Measurements from ENCODE around the gene CAP1.
"Not testable (repeated sequence)": the region's sequence is repeated elsewhere in the genome, so short reads cannot be mapped to it uniquely, and the experiment has no call there.

Gene CAP1

DNA sequence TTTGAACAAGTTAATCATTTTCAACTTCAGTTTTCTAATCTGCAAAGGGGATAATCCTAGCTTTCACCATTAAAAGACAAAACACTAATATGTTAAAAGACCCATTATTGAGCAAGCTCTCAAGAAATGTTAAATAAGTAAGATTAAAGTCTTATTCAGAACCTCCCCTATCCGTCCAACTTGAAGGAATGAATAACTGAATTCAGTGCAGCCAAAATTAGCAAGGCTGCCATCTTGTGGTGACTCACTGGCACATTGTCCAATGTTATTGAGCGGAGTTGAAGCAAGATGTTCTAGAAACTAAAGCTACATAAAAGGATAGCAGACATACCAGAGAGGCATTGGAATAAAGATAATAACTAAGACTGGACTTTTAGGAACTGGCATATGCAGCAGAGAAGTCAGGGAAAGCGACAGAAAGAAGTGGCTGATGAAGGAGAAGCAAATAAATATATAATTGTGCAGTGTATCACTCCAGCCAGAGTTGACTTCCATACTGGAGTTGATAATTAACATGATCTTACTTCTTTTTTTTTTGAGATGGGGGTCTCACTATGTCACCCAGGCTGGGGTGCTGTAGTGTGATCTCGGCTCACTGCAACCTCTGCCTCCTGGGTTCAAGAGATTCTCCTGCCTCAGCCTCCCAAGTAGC lies 8.2 kb upstream of the CAP1 start:
- DNase-seq: peak; percentile 54

- DNase-seq: no peak
Observed at GRCh38 chr1:40034869-40035268, 5.7 kb upstream of the CAP1 start.

GRCh38 chr1:40036574-40036973 lies 4.0 kb upstream of the CAP1 start:
- DNase-seq: no peak

DNA sequence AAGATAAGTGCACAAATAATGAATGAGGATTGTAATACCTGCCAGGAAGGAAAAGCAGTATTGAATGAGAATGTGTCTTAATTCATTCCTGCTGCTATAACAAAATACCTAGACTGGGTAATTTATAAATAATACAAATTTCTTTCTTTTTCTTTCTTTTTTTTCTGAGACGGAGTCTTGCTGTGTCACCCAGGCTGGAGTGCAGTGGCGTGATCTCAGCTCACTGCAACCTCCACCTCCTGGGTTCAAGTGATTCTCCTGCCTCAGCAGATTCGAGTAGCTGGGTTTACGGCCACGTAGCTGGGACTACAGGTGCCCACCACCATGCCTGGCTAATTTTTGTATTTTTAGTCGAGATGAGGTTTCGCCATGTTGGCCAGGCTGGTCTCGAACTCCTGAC lies 3.3 kb upstream of the CAP1 start:
- DNase-seq: not testable (repeated sequence)

- no peak for DNase-seq
Observed at GRCh38 chr1:40038697-40039096, 1.8 kb upstream of the CAP1 start.

DNA sequence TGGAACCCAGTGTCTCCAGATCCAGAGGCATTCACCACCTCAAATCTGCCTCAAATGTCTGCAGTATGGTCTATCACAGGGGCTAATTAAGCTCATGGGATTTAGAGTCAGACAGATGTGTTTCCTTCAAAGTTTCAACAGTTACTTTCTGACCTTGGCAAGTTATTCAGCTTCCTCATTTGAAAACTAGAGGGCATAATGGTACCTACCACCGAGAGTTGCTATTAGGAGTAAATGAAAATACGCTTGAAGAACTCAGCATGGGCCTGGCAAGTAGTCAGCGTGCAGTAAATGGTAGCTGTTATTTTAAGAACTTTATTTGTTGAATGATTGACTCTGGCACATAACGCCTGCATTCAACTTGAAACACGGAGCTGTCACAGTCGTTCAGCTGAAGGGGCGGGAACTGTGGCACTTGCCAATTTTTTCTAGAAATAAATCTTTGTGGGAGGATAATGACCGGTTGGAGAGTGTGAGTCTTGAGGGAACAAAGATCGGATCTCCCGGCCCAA lies 1.2 kb upstream of the CAP1 start:
- no peak for DNase-seq

DNA sequence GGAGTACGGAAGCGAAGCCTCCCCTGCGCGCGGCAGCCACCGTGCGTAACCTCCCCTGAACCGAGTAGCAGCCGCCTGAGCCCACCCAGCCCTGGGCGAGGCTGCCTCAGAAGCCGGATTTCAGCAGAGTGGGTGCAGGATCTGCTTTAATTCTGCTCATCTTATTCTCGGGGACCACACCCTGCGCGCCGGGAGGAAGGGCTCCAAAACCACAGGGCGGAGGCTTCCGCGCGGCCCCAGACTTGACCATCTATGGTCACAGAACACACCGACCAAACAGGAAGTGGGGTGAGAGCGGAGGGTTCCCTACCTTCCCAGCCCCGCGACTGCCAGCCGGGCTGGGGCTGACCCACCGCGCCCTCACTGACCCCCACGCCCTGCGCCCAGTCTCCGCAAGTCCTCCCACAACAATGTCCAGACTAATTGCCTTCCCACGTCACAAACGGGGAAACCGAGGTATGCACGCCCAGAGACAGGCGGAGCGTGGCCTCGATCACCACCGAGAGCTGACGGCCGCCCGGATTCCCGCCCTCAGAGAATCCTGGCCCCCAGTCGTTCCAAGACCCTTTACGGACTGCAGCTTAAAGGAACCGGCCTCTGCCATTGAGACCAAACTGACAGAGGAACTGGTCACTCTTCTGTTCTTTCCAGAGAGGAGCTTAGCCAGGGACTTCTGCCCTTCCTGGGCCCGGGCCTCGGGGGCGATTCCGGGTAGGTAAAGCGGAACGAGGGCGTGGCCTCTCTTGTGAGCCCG lies 595 bp upstream of the CAP1 start:
- DNase-seq: peak; percentile 88

DNA sequence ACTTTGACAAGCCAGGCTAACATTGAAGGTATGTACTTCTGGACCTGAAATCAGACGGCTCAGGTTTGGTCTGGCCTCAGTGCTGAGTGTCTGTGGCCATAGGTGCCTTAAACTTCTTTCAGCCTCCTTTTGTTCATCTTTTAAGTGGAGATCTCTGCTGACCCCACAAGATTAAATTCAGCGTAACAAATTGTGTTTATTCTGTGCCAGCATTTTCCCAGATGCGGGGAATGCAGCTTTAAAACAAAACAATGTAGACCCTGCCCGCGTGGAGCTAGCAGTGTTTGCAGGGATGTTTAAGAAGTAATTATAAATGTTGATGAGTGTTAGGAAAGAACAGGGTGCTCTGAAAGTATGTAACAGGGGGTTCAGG lies 923 bp downstream of the CAP1 start:
- no peak for DNase-seq

DNA sequence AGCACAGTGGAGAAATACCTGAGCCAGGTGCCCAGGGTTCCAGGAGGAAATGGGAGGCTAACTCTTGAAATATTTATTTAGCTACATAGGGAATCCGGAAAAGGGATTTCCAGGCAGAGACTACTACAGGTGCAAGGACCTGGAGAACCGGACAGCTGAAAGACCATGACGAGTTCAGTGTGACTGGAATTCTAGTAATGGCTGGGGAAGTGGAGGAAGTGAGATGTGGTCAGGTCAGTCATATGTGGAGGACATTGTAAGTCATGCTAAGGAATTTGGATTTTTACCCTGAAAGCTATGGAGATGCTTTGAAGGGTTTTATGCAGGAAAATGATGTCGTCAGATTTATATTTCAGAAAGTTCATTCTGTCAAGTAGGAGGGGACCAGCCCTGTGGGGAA lies 1.8 kb downstream of the CAP1 start:
- DNase-seq: no peak

DNA sequence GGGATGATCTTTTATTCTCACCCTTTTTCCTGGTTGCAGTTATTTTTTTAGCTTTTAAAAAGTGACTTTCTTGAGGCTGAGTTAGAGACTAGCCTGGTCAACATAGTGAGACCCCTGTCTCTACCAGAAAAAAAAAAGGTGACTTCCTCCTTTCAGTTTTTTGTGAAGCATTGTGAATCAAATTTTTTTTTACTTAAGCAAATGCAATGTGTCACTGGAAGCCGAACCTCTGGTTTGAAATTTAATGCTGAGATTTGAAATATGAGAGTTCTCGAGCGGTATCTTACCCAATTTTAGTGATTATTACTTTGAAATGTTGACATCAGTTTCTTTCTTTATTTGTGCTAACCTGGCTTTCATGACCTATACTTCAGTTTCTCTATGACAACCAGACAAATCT lies 3.6 kb downstream of the CAP1 start:
- no peak for DNase-seq

- DNase-seq: no peak
Observed at GRCh38 chr1:40045182-40045581, 4.7 kb downstream of the CAP1 start.

GRCh38 chr1:40045766-40046165 lies 5.2 kb downstream of the CAP1 start:
- DNase-seq: no peak

- DNase-seq: no peak
Observed at GRCh38 chr1:40047276-40047675, 6.7 kb downstream of the CAP1 start.

- DNase-seq: no peak
Observed at GRCh38 chr1:40047769-40048168, 7.2 kb downstream of the CAP1 start.

- peak; percentile 40 for DNase-seq
Observed at GRCh38 chr1:40049725-40050124, 9.2 kb downstream of the CAP1 start.

- no peak for DNase-seq
Observed at GRCh38 chr1:40050863-40051262, 10.3 kb downstream of the CAP1 start.

DNA sequence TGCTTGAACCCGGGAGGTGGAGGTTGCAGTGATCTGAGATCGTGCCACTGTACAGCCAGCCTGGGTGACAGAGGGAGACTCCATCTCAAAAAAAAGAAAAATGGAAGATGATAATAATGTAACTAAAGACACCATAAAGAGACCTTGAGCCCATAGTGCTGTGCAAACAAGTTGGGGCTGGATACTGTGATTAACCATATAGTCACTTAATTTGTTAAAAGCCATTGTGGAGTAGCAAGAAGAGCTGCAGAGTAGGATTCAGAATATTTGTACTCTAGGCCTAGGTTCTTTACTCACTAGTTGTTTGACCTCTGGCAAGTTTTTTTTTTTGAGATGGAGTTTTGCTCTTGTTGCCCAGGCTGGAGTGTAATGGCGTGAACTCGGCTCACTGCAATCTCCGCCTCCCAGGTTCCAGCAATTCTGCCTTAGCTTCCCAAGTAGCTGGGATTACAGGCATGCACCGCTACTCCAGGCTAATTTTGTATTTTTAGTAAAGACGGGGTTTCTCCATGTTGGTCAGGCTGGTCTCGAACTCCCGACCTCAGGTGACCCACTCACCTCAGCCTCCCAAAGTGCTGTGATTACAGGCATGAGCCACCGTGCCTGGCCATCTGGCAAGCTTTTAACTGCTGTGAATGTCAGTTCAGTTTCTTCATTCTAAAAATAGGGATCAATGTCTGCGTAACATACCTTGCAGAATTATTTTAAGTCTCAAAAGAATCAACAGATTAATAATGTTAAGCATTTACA lies 12.8 kb downstream of the CAP1 start:
- DNase-seq: no peak

GRCh38 chr1:40056519-40057309 lies 16.2 kb downstream of the CAP1 start:
- no peak for DNase-seq

DNA sequence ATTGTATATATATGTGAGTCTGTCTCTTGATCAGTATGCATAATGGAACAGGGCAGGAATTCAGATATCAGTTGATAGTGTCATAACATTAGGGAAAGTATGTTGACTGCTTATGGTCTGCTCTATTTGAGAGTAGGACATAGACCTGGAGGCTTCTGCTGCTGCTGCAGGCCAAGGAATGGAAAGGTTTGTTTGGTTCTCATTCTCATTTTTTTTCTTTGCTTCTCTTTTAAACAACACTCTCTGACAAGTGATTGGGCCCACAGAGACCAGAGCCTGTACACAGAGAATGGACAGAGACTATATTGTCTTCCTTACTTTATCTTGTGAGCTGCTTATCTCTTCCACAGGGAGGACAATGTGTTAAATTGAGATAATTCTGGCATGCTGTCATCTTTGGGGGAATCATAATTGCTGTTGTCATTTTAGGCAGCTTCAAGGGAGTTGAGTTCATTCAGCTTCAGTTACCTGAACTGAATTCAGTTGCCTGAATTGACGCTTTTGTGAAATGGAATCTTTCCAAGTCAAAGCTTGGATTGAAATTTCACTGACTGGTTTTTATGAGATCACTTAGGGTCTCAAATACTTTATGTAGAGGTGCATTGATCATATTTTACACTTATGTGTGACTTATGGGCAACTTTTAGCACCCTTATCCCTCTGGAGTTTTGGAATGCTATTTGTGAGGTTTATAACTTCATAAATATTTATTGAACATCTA lies 16.9 kb downstream of the CAP1 start:
- DNase-seq: no peak

- DNase-seq: no peak
Observed at GRCh38 chr1:40058097-40058452, 17.5 kb downstream of the CAP1 start.

- no peak for DNase-seq
Observed at GRCh38 chr1:40058453-40059337, 18.2 kb downstream of the CAP1 start.
